Psoas muscle (tissue), 8 donors: ENCODE data around the gene GRK5. TPM values are rescaled to one million over a fixed set of nuclear protein-coding genes. Genes with fewer than 3 reads are reported as not detected.

Experiments
- ATAC-seq, 4 donors: fragments of 200-7000 bp; cut with Tn5 transposase; one replicate each; pipeline ENCODE4 v1.9.1; 2020; ENCODE audit warnings: moderate library complexity in 3 of 4, mild to moderate bottlenecking in 2 of 4
- DNase-seq, 2 donors: peaks; one replicate each; pipeline ENCODE4 v3.0.0-alpha.2; 2020
- H3K27ac ChIP-seq: fragments of 200-600 bp; one replicate; pipeline ENCODE4 v1.8.0; 2022
- H3K27me3 ChIP-seq, 3 donors: fragments of 200-600 bp in 1 of 3; one replicate each; pipeline versions ENCODE4 v1.6.1 to v1.8.0; 2013 to 2022; ENCODE audit warnings: low read length in 2 of 3, mild to moderate bottlenecking in 2 of 3, moderate library complexity in 1 of 3; ENCODE audit not compliant: insufficient read depth in 3 of 3
- H3K36me3 ChIP-seq, 2 donors: fragments of 200-600 bp in 1 of 2; one replicate each; pipeline versions ENCODE4 v1.6.1 to v1.8.0; 2013 to 2022; ENCODE audit warnings: low read depth in 1 of 2, mild to moderate bottlenecking in 1 of 2, moderate library complexity in 1 of 2; ENCODE audit not compliant: insufficient read depth in 1 of 2
- H3K4me1 ChIP-seq: fragments of 200-600 bp; one replicate; pipeline ENCODE4 v1.8.0; 2022
- H3K4me3 ChIP-seq: fragments of 200-600 bp; one replicate; pipeline ENCODE4 v1.8.0; 2022; ENCODE audit warnings: mild to moderate bottlenecking
- H3K9me3 ChIP-seq: fragments of 200-600 bp; one replicate; pipeline ENCODE4 v1.8.0; 2022
- CTCF ChIP-seq: fragments of 200-600 bp; IDR thresholded peaks from one replicate; pipeline ENCODE4 v1.8.0; 2022; ENCODE audit warnings: antibody characterized with exemption
- WGBS, 3 donors: extraction: QIAGEN DNeasy Blood & Tissue Kit; methylation state at CpG; one replicate each; pipeline versions ENCODE4 v1.1.6 to v1.1.7; 2013; 5-methylcytosine and 5-hydroxymethylcytosine counted together
- intact Hi-C, 2 donors: fragments of 100-400 bp; cut with DNase I; formaldehyde crosslinking; loops; one replicate each; pipeline versions ENCODE4 v1.11.0 to v1.14.2; 2022
- polyA plus RNA-seq, 3 donors: library from polyadenylated mRNA; stranded (reverse); fragments of 200-250 nt; gene quantifications; one replicate each; pipeline ENCODE4 v1.2.3, GENCODE V29; 2013
- total RNA-seq, 4 donors: library from RNA; stranded (reverse); fragmentation: NEBNext Ultra II Directional in 2 of 4; extraction: Animal tissue kit (Norgen Biotek cat#: 25700) in 2 of 4; gene quantifications; one replicate each; pipeline versions ENCODE4 v1.2.1 to v1.2.4, GENCODE V29; 2021 to 2023
- donor health status: healthy with polysubstance abuse.
- donor health status: DM: no; HTN: no; CAD: no; lungs with moderate emphysema.
- donor health status: Bipolar disorder and iron deficiency.
- donor health status: healthy.
- donor health status: DM: yes; HTN: yes; CAD: no.
- donor health status: DM: no; HTN: no; CAD: no.
- donor health status: DM: no; HTN: no; CAD: no.
- donor health status: DM: yes; HTN: yes; CAD: no.

Gene GRK5
- total and polyA plus RNA-seq, 7 donors, result 7.0 to 15.5 (median 8.0) TPM

DNA sequence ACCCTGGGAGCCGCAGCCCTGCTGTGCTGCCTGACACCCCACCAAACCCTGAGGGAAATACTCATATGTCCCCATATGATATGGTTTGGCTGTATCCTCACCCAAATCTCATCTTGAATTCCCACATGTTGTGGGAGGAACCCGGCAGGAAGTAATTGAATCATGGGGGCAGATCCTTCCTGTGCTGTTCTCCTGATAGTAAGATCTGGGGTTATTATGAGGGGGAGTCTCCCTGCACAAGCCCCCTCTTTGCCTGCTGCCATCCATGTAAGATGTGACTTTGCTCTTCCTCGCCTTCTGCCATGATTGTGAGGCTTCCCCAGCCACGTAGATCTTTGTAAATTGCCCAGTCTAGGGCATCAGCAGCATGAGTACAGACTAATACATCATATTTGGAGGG is 266.4 kb downstream of the GRK5 start:
- intact Hi-C loops, result no loop called here
- DNase-seq (no peak), ATAC-seq (no peak)
- Histone ChIP-seq H3K27ac (no peak overlapping the region), H3K9me3 (no peaks in the 10 kb centered on the region), H3K4me3 (no peak overlapping the region), H3K4me1 (no peaks in the 10 kb centered on the region), H3K27me3 (peaks cover 0 to 31% (median 6%) of the 10 kb centered on the region in 3 donors), H3K36me3 (no peaks in the 10 kb centered on the region)
- WGBS, 3 donors, result 89 to 94% (median 92%) methylated on average over 4 of the region's 4 CpGs
- no peak for TF ChIP-seq CTCF

DNA sequence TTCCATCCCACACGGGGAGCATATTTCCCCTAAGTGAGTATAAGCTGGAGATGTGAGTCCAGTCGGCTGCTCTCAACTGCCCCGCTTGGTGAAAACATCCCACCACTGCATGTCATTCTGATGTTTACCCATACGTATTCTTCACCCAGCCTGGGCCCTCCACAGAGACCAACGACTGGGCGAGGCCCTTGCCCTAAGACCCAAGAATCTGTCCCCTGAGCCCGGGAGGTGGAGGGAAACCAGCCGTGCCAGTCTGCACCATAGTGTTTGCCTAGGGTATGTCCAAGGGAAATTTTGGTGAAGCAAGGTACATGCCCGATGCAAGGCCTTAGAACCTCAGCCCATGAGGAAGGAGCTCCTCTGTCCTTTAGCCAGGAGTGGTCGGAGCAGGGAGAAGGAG is 267.2 kb downstream of the GRK5 start:
- H3K4me3 ChIP-seq, result no peak overlapping the region
- DNase-seq (no peak), ATAC-seq (no peak)
- no peak for TF ChIP-seq CTCF
- intact Hi-C loops, result no loop called here
- H3K27ac ChIP-seq, result no peak overlapping the region
- 84 to 94% (median 93%) methylated on average over 10 of the region's 10 CpGs for WGBS, 3 donors
- no peaks in the 10 kb centered on the region for H3K36me3 ChIP-seq
- H3K9me3 ChIP-seq, result no peaks in the 10 kb centered on the region
- H3K27me3 ChIP-seq, result peaks cover 0 to 31% (median 6%) of the 10 kb centered on the region in 3 donors
- no peaks in the 10 kb centered on the region for H3K4me1 ChIP-seq

- DNase-seq (no peak), ATAC-seq (no peak)
- no peak overlapping the region for H3K4me3 ChIP-seq
- intact Hi-C loops, result no loop called here
- no peak overlapping the region for H3K27ac ChIP-seq
- H3K9me3 ChIP-seq, result no peaks in the 10 kb centered on the region
- no peak for TF ChIP-seq CTCF
- peaks cover 0 to 30% (median 6%) of the 10 kb centered on the region in 3 donors for H3K27me3 ChIP-seq
- no peaks in the 10 kb centered on the region for H3K36me3 ChIP-seq
- H3K4me1 ChIP-seq, result no peaks in the 10 kb centered on the region
- 77 to 86% (median 81%) methylated on average over 3 of the region's 3 CpGs for WGBS, 3 donors
Measured at GRCh38 chr10:119477444-119477843, 270.1 kb downstream of the GRK5 start.

- no peak for TF ChIP-seq CTCF
- DNase-seq, result no peak
- Histone ChIP-seq H3K9me3 (no peaks in the 10 kb centered on the region), H3K4me3 (no peak overlapping the region), H3K27me3 (peaks cover 0 to 33% (median 6%) of the 10 kb centered on the region in 3 donors), H3K27ac (no peak overlapping the region), H3K4me1 (no peaks in the 10 kb centered on the region), H3K36me3 (no peaks in the 10 kb centered on the region)
- intact Hi-C loops, result no loop called here
- 50 to 61% (median 60%) methylated on average over 8 of the region's 8 CpGs for WGBS, 3 donors
- no peak for ATAC-seq
Measured at GRCh38 chr10:119478111-119478802, 270.9 kb downstream of the GRK5 start.
